ENCODE results near the gene TMUB1. TPM values are rescaled to one million over a fixed set of nuclear protein-coding genes. Genes with fewer than 3 reads are reported as not detected.
A peak's percentile ranks its signal among the peaks of the same experiment; 100 is the strongest.

TMUB1 gene
- total RNA-seq, 2 experiments from 2014 or later = 56.0 to 59.6 TPM

DNA sequence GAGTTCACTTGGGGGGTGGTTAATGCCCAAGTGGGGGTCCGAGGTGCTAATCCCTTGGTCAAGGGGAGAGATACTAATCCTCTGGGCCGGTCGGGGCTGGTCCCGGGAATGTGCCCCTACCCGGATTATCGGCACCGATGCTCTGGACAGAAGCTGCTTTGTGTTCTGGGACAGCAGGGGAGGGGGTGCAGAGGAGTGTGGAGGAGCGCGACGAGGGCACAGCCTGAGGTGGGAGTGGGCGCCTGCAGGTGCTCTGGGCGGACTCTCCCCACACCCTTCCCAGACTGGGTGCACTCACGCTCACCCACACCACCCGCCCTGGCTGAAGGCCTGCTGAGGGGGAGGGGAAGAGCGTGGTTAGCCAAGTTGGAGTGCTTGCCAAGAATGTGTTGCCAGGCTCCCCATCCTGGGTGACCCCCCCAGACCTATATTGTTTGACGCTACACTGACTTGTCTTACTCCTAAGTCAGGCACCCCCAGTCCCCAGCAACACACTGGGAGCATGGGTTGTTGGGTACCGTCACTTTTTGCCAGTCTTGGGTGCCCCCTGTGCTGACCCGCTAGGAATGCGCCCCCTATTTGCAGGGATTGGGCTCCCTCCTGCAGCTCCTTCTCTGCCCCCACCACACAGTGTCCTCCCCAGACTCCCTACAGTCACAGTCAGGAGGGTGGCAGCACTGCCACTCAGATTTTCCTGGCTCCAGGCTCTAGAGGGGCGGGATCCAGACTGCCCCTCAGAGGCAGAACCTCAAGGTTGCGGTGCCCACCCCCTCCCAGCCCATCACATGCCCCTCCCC lies 22.7 kb downstream of the TMUB1 start:
- Histone ChIP-seq H3K4me2 (ENCODE audit: low read length) (peak overlapping the region; percentile 98), H3K9me3 (ENCODE audit: low read length) (no peaks in the 10 kb centered on the region), H3K4me1 (ENCODE audit: insufficient read depth, low read length, poor library complexity, severe bottlenecking) (peaks cover 33% of the 10 kb centered on the region), H2AFZ (ENCODE audit: low read length) (peak overlapping the region; percentile 87; the same call in 1 of the 2 replicates), H4K20me1 (ENCODE audit: insufficient read depth, low read length) (no peaks in the 10 kb centered on the region), H3K9me2 (ENCODE audit: insufficient read depth, low read length) (no peaks in the 10 kb centered on the region), H3K4me3 (ENCODE audit: low read depth, low read length, poor library complexity, severe bottlenecking) (peak overlapping the region; percentile 98), H3K27ac (ENCODE audit: low read depth, low read length, poor library complexity, severe bottlenecking) (peak overlapping the region; percentile 70), H3K79me2 (ENCODE audit: insufficient read depth, low read depth, low read length) (peaks cover 14% of the 10 kb centered on the region; the same call in 1 of the 2 replicates), H3K36me3 (ENCODE audit: insufficient read depth, low read length) (peaks cover 22% of the 10 kb centered on the region)
- ChIA-PET CTCF (ENCODE audit: unreplicated experiment) (interaction anchor here (0.6 kb wide), 2 partner anchors 28 to 52 kb away, joined by 3 to 5 read pairs; no protein-coding TSS in a partner anchor), POLR2A (interaction anchor here (0.9 kb wide), 2 partner anchors 24 to 32 kb away, joined by 3 read pairs; partner anchors contain the start of gene ABCB8)
- DNase-seq (ENCODE audit: low spot score) = peak; percentile 26
- BruUV-seq (replicated peaks) = no TSS peak
- intact Hi-C loops (cut with micrococcal nuclease; ENCODE audit: unreplicated experiment) = no loop called here
- TF ChIP-seq, protein P1, sequence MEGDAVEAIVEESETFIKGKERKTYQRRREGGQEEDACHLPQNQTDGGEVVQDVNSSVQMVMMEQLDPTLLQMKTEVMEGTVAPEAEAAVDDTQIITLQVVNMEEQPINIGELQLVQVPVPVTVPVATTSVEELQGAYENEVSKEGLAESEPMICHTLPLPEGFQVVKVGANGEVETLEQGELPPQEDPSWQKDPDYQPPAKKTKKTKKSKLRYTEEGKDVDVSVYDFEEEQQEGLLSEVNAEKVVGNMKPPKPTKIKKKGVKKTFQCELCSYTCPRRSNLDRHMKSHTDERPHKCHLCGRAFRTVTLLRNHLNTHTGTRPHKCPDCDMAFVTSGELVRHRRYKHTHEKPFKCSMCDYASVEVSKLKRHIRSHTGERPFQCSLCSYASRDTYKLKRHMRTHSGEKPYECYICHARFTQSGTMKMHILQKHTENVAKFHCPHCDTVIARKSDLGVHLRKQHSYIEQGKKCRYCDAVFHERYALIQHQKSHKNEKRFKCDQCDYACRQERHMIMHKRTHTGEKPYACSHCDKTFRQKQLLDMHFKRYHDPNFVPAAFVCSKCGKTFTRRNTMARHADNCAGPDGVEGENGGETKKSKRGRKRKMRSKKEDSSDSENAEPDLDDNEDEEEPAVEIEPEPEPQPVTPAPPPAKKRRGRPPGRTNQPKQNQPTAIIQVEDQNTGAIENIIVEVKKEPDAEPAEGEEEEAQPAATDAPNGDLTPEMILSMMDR (conservative IDR thresholded peaks at IDR 0.05; ENCODE audit: low read length) = peak; percentile 68
- TF ChIP-seq EZH2phosphoT487 (IDR thresholded peaks at IDR 0.05; ENCODE audit: borderline replicate concordance, low read depth, low read length) = no peak

DNA sequence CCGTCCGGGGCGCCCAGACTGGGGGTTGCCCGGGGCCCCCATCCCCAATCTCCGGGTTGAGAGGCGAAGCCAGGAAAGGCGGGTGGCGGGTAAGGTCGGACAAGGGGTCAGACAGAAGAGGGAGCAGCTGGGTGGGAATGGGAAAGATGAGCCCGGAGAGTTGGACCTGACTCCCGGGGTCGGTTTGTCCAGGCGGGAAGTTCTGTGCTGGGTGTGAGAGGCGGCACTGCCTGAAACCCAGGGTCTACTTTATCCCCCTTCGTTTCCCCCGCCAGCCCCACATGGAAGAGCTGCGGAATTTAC lies 23.2 kb downstream of the TMUB1 start:
- H3K9me3 ChIP-seq (ENCODE audit: low read length) = no peaks in the 10 kb centered on the region
- no peaks in the 10 kb centered on the region for H3K9me2 ChIP-seq (ENCODE audit: insufficient read depth, low read length)
- peak overlapping the region; percentile 87; the same call in 1 of the 2 replicates for H2AFZ ChIP-seq (ENCODE audit: low read length)
- BruUV-seq (replicated peaks) = no TSS peak
- peaks cover 14% of the 10 kb centered on the region; the same call in 1 of the 2 replicates for H3K79me2 ChIP-seq (ENCODE audit: insufficient read depth, low read depth, low read length)
- TF ChIP-seq EZH2phosphoT487 (IDR thresholded peaks at IDR 0.05; ENCODE audit: borderline replicate concordance, low read depth, low read length) = no peak
- TF ChIP-seq, protein P1 (conservative IDR thresholded peaks at IDR 0.05; ENCODE audit: low read length) = peak; percentile 14; the same call in 1 of the 2 replicates
- no peak for DNase-seq (ENCODE audit: low spot score)
- H4K20me1 ChIP-seq (ENCODE audit: insufficient read depth, low read length) = no peaks in the 10 kb centered on the region
- intact Hi-C loops (cut with micrococcal nuclease; ENCODE audit: unreplicated experiment) = no loop called here
- CTCF ChIA-PET (ENCODE audit: unreplicated experiment) = interaction anchor here (0.6 kb wide), 2 partner anchors 28 to 52 kb away, joined by 3 to 5 read pairs; no protein-coding TSS in a partner anchor
- H3K36me3 ChIP-seq (ENCODE audit: insufficient read depth, low read length) = peaks cover 16% of the 10 kb centered on the region
- H3K4me2 ChIP-seq (ENCODE audit: low read length) = peak overlapping the region; percentile 98
- POLR2A ChIA-PET = interaction anchor here (0.9 kb wide), 1 partner anchor 25 kb away, joined by 3 read pairs; no protein-coding TSS in a partner anchor
- H3K27ac ChIP-seq (ENCODE audit: low read depth, low read length, poor library complexity, severe bottlenecking) = peak overlapping the region; percentile 70
- H3K4me1 ChIP-seq (ENCODE audit: insufficient read depth, low read length, poor library complexity, severe bottlenecking) = peaks cover 33% of the 10 kb centered on the region
- peak overlapping the region; percentile 98 for H3K4me3 ChIP-seq (ENCODE audit: low read depth, low read length, poor library complexity, severe bottlenecking)

Measured in OCI-LY7 (cell line).